ENCODE data around the gene IL17REL.
A peak's percentile ranks its signal among the peaks of the same experiment; 100 is the strongest.
"Not testable (repeated sequence)": the region's sequence is repeated elsewhere in the genome, so short reads cannot be mapped to it uniquely, and the experiment has no call there.

IL17REL gene

DNA sequence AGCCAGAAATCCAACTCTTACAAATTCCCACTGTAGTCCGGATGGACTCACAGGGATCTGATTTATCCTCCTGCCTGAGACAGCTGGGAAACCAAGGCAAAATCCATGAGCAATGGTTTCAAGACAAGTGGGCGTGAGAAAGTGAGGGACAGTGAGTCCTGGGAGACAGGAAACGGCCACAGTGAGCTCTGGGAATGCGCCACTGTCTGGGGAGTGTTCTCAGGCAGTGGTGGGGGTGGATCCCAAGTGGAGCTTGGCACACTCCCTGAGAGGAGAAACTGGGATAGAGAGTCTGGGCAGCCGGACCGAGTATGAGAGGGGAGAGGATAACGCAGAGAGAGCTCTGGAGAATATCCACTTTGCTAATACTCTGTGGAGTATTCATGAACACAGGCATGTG is 9.8 kb downstream of the IL17REL start:
- peak; percentile 53 for DNase-seq (ENCODE audit: low read depth)

DNA sequence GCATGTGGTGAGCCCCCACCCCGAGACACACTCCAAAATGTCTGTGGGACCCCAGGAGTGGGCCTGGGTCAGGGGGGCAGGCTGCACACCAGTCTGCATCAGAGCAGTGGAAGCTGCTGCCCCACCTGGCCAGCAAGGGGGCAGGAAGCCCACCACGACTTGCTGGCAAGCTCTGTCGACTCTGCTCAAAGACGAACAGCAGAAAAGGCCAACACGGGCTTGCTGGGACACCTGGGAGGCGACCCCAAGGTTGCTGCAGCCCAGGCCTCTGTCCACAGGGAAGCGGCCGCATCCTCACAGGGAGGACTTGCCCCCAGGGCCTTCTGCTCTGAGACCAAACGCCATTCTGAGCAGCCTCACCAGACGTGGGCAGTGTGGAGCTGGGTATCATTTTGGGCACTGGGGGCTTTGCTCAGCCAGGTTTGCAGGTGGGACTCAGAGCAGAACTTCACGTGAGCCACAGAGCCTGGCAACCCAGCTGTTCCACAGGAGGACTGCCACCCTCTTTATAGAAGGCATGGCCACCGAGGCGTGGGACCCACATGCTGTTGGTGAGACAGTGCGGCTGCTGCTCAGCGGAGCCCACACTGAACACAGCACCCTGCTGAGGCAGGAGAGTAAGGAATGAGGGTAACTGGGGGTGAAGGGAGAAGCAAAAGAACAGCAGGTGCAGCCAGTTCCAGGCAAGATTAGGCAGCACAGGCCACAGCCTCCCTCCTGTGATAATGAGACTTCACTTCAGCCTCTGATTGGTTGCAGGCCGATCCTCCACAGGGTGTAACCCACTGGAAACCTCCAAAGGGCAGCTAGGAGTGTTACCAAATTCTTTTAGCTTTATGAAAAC is 11.0 kb downstream of the IL17REL start:
- DNase-seq (ENCODE audit: low read depth): no peak

DNA sequence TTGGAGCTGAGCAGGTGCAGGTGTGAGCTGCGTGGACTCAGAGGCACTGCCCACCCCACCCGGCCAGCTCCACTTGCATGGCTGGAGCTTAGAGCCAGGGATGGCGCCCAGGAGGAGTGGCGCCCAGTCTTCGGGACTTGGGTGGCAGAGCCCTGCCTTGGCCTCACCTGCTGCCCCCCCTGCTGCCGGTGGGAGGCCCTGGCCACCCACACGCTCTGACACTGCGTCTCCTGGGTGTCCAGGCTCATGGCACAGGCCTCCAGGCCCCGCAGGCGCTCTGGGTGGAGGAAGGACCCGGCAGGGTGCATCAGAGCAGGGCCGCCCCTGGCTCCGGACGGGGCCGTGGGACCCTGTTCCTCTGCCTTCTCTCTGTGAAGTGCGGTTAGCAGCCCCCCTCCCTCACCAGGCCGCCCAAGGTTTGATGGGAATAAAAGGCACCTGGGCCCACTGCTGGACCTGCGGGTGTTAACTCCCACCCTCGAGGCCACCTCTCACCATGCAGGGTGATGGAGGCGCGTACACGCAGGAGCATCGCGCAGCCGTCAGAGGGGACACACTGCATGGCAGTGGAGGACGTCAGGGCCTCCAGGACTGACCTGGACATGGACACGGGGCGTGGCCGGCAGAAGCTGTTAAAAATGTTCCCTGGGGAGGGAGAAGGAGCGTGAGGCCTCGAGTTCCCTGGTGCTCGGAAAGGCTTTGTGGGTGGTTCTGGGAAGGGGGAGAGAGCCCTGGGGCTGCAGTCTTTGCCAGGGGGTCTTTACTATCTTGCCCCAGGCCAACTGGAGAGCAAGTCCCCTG is 11.8 kb downstream of the IL17REL start:
- no peak for DNase-seq (ENCODE audit: low read depth)

DNA sequence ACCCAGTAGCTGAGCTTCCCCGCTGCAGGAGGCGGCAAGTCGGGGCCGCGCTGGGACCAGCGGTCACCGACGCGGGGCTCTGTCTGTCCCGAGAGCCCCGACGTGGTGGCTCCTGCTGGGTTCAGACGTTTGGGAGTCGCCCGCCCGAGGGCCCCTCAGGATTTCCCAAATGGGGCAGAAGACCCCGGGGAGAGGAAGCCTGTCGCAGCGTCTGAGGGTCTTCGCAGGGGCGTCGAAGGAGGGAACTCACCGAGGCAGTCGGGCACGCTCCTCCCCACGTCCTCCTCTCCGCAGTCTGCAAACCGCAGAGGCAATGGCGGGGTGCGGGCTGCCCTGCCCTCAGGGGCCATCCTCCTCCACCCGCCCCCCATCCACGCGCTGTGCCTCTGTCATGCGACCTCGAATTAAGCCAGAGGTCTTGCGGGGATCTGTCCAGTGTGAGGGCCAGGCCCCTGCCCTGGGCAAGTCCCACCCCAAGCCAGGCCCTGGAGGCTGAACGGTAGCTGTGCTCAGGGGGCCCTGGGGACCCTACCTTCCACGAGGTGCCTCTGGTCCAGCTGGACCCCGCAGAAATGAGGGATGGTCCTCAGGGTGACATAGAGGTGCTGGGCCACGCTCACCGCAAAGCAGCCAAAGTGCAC is 12.5 kb downstream of the IL17REL start:
- DNase-seq (ENCODE audit: low read depth): no peak

DNA sequence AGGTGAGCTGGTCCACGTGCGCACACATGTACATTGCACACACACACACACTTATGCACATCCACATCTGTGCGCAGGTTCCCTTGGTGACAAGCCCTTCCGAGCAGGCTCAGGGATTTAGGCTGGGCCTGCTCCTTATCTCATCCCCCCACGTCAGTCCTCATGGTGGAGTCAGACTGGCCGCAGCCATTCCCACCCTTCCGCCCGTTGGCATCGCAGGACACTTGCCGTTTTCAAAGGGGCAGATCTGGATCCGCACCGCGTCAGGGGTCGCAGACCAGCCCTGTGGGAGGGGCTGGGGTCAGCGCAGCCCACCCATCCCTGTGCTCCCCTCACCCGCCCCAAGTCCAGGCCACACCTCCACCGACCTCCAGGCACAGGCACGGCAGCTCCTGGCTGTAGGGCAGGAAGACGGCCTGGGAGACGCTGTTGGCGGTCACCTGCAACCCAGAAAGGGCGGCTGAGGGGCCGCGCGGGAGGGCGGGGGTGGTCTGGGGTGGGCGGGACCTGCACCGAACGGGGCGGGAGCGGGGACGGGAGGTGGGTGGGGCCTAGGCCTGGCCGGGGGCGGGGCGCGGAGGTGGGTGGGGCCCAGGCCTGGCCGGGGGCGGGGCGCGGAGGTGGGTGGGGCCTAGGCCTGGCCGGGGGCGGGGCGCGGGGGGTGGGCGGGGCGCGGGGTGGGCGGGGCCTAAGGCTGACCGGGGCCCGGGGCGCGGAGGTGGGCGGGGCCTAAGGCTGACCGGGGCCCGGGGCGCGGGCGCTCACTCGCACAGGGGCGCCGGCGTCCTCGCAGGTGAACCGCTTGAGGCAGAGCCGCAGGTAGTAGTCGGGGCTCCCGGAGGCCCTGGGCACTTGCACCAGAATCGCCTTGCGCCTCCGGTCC is 13.3 kb downstream of the IL17REL start:
- no peak for DNase-seq (ENCODE audit: low read depth)

DNA sequence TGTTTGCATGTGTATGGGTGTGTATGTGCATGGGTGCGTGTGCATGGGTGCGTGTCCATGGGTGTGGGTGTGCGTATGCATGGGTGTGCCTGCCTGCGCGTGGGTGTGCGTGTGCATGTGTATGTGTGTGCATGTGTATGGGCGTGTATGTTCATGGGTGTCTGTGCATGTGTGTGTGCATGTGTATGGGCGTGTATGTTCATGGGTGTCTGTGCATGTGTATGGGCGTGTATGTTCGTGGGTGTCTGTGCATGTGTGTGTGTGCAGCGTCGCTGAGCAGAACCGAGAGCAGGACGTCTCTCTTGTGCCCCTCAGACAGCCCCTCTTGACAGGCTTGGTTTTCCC is 13.9 kb downstream of the IL17REL start:
- DNase-seq (ENCODE audit: low read depth): no peak

DNA sequence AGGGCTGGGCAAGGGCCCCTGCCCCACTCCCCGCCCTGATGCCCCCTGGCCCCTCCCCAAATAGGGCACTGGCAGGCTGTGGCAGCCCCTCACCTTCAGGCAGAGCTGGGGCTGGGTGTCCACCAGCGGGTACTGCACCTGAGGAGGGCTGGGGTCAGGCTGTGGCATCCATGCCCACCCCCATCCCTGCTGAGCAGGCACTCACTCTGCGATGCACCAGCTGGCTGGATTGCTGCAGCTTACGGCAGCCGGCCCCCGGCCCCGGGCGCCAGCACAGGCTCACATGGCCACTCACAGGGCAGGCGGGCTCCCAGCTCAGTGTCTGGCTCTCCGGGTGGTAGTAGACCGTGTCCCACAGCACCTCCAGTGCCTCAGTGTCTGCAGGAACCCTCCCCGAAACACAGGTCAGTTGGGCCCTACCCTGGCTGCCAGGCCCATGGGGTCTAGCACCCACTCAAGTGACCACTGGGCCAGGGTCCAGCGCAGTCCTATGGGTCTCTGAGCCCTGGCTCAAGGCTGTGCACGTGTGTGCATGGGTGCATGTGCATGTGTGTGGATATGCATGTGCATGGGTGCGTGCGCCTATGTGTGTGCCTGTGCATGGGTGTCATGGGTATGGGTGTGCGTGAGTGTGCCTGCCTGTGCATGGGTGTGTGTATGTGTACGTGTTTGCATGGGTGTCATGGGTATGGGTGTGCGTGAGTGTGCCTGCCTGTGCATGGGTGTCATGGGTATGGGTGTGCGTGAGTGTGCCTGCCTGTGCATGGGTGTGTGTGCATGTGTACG is 14.4 kb downstream of the IL17REL start:
- DNase-seq (ENCODE audit: low read depth): no peak

DNA sequence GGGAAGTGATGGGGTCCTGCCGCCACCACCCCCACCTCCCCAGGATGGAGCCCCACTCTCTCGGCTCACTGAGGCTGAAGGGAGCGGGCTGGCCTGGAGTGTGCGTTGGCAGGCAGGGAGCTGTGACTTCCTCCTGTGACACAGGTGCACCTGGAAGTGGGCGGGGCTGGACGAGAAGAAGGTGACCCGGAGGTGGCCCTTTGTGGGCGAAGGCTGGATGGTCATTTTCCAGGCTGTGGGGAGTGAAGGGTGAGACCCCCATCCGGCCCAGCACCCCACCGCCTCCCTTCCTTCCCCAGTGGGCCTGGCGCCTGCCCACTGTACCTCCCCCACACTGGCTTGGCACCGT is 15.3 kb downstream of the IL17REL start:
- no peak for DNase-seq (ENCODE audit: low read depth)

DNA sequence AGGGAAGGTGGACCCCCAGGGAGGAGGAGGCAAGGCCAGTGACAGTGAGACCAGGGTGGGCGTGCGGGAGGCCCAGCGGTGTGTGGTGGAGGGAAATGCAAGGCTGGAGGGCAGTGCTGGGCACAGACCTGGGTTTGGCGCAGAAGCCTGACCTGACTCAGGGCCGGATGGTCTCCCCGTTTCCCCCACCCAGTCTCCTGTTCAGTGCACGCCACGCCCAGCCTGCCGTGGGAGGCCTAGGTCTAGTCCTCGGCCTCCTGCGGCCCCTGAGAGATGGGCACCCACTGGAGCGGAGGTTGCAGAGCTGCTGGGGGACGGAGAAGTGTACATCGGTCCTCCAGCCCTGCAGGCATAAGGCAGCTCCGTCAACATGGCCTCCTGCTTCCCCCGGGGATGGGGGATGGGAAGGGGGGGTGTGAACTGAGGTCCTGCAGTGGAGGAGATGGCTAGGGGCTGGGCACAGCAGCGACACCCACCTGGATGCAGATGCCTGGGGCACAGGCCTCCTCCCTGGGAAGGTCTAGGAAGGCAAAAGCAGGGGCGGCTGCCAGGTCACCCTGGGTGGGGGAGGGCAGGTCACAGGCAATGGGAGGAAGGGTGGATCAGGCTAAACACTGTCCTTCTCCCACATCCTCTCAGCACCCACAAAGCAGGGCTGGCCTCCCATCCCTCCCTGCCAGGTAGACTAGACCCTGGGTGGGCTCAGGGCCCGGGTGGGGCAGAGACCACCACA is 15.9 kb downstream of the IL17REL start:
- DNase-seq (ENCODE audit: low read depth): no peak

DNA sequence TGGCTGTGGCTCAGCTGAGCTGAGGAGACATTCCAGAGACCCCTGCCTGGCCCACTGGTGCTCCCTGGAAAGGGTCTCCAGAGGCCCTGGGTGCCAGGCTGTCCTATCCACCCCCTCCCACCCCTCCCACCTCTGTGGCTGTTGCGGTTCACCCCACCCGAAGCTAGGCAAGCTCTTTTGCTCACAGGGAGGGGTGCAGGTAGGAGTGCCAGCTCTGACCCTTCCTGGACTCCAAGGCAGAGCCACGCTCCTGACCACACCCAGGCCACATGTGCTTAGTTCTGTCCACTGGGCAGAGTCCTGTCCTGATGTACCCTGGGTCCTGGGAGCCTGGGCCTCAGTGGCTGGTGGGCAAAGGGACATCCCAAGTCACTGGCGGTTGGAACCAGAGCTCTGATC is 16.4 kb downstream of the IL17REL start:
- no peak for DNase-seq (ENCODE audit: low read depth)

DNA sequence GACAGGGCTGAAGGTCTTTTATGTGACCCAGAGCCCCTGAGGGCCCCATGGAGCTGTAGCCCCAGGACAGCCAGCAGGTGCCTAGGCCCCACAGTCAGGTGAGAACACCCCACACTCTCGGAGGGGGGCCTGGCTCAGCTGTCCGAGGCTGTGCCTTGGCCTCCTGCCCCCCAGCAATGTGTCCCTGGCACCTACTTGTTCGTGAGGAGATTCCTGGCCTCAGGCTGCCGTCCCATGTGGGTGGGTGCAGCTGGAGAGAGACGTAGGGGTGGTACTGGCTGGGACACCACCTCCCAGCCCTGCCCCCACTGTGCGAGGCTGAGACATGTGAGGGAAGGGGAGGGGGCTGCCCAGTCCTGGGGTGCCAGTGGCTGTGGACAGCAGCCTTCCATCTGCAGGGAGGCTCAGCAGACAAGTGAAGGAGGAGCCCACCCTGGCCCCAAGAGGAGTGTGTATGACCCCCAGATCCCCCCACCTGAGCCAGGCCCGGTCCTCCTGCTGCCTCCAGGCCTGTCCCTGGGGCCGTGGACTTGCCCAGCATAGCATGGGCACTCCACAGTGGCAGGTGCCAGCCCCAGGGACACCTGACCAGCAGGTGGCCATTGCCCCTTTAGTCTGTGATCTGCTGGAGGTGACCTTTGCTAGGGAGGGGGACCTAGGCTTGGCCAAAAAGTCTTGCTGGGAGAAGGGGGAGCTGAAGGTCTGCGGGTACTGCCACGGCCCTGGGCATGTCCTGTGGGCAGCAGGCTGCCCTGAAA is 17.0 kb downstream of the IL17REL start:
- DNase-seq (ENCODE audit: low read depth): no peak

DNA sequence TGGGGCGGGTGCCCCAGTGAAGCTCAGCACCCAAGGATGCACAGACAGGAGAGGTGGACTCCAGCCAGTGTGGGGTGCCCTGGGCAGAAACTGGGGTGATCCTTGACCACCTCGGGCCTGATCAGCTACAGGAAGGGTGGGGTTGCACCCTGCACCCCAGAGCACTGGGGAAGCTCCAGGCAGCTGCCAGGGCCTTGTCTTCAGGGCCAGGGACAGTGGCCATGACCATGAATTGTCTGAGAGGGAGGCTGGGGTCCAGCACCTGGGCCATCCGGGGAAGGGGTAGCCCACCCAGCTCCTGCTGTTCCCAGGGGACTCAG is 17.6 kb downstream of the IL17REL start:
- no peak for DNase-seq (ENCODE audit: low read depth)

DNA sequence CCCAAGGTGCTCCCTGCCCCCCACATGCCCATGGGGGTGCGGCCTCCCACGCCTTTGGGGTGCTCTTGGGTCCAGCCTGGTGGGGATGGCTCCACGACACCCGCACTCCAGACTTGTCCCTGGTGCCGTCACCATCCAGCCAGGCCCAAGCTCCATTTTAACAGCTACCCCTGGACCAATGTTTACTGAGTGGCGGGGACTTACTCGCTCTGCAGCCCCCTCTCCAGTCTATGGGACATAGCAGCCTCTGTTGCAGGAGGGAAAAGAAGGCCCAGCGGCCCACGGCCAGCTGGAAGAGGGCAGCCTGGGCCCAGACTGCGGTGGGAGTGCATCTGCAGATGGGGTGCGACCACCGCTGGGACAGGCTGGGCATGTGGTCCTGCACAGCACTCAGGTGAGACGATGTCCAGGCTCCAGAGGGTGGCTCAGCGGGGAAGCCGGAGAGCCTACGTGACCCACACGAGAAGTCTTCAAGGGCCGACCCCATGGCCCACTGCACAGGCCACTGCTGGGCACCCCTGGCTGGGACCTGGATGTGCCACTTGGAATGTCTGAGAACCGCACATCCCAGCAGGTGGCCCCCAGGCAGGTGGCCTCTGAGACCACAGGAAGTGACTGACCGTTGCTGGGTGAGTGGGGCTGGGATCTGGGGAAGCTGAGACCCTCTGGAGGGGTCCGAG is 18.1 kb downstream of the IL17REL start:
- no peak for DNase-seq (ENCODE audit: low read depth)

DNA sequence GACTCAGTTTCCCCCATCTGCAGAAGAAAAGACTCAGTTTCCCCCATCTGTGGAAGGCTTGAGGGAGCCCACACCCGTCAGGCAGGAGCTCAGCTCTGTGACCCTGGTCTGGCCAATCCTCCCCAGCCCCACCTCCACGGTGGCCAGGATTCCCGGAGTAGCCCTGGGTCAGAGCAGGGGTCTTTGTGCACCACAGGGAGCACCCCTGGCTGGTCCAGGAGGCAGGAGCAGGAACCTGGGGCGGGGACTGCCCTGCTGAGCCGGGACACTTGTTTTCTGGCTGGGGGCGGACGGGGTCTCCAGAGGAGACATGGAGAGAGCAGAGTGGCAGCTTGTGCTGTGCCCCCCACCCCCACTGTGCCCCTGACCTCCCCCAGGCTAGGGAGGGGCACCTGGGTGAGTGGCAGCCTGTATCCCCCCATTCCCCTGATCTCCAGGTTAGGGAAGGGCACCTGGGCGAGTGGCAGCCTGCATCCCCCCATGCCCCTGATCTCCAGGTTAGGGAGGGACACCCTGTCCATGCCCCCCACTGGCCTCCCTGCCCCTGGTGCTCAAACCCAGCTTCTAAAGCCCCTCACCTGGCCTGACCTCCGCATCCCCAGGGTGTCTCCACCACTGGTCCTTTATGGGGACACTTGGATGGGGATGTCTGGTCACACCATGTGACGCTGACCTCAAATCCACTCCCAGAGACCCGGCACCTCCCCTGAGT is 18.8 kb downstream of the IL17REL start:
- no peak for DNase-seq (ENCODE audit: low read depth)

DNA sequence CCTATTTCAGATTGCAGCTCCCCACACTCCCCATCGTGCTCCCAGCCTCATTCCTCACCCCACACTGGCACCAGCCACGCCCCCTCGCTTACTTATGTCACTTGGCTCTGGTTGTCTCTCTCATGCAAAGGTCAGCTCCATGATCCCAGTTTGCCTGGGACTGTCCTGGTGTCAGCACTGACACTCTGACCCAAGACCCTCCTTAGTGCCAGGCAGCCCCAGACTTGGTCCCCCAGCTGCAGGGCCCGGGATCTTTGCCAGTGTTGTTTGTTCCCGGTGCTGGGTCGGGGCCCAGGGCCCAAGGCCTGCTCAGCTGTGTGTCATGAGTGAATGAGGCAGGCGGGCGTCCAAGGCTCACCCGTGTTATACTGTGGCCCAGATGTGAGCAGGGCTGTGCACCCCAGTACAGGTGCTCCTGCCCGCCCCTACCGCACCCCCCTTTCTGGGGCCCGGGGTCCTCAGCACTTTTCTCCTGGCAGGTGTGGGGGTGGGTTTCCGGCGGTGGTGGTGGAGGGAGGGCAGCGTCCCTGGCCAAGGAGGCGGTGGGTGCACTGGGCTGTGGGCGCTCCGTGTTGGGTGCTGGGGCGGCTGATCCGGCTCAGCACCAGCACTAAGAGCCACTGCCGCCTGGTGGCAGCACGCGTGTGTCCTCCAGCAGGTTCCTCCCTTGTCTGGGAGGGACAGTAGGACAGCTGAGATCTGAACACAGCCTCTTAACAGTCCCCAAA is 19.5 kb downstream of the IL17REL start:
- DNase-seq (ENCODE audit: low read depth): peak; percentile 68

DNA sequence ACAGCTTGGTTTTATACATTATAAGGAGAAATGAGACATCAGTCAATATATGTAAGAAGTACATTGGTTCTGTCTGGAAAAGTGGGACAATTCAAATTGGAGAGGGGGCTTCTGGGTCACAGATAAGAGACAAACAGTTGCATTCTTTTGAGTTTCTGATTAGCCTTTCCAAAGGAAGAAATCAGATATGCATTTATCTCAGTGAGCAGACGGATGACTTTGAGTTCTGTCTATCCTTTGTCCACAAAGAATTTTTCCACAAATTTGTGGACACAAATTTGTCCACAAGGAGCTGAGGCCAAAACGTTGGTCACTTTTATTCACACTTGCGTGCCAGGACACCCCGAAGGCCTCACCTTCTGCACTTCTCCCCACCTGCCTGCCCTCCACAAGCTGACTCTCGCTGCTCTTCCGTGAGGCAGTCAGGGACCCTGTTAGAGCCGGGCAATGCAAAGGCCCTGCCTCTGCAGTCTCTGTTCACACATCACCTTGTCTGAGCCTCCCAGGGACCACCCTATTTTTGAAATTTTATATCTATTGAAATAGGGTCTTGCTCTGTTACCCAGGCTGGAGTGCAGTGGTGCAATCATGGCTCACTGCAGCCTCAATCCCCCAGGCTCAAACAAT is 20.5 kb downstream of the IL17REL start:
- DNase-seq (ENCODE audit: low read depth): no peak

DNA sequence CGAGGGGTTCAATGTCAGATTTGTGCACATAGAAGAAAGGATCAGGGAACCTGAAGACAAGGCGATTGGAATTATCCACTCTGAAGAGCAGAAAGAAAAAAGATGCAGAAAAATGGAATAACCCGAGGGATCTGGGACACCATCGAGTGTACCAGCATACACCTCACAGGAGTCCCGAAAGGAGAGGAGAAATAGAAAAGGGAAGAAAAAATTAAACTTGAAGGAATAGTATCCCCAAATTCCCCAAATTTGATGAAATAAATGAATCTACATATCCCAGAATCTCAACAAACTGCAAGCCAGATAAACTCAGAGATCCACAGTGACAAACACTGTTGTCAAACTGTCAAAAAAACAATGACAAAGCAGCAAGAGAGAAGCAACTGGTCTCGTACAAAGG is 21.4 kb downstream of the IL17REL start:
- no peak for DNase-seq (ENCODE audit: low read depth)

DNA sequence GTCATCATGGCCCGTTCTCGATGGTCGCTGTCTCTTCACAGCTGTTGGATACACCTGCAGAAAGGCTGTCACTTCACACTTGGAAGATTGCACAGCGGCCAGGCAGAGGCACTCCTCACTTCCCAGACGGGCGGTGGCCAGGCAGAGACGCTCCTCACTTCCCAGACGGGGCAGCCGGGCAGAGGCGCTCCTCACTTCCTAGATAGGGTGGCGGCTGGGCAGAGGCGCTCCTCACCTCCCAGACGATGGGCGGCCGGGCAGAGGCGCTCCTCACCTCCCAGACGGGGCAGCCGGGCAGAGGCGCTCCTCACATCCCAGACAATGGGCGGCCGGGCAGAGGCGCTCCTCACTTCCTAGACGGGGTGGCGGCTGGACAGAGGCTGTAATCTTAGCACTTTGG is 22.7 kb downstream of the IL17REL start:
- DNase-seq (ENCODE audit: low read depth): not testable (repeated sequence)
